ENCODE measurements around the gene GORASP1.

The GORASP1 gene

GRCh38 chr3:39095778-39096177, 11.6 kb downstream of the GORASP1 start:
- Histone ChIP-seq H2BK5ac (ENCODE audit: low read length) (no peak overlapping the region), H4K91ac (ENCODE audit: low read depth, low read length, poor library complexity) (no peak overlapping the region), H3K14ac (ENCODE audit: low read length) (no peak overlapping the region), H2BK120ac (ENCODE audit: low read depth, low read length) (no peak overlapping the region), H4K8ac (ENCODE audit: low read depth, low read length) (no peak overlapping the region), H3K18ac (ENCODE audit: low read length) (no peak overlapping the region), H2BK12ac (ENCODE audit: low read length) (no peak overlapping the region), H3K79me1 (ENCODE audit: low read depth, low read length) (peaks cover 2% of the 10 kb centered on the region), H3K27me3 (ENCODE audit: control insufficient read depth in 3 of 3, insufficient read depth in 3 of 3, low read depth in 1 of 3, low read length in 3 of 3) (no peaks in the 10 kb centered on the region), H3K4me2 (ENCODE audit: insufficient read depth, low read length, poor library complexity, severe bottlenecking) (no peak overlapping the region), H3K23ac (ENCODE audit: low read depth, low read length, poor library complexity) (no peak overlapping the region), H3K27ac (replicated peaks; ENCODE audit: low read length) (no peak overlapping the region), H3K4ac (ENCODE audit: low read length) (no peak overlapping the region), H3K4me3 (ENCODE audit: low read length in 2 of 2) (no peak overlapping the region), H2AFZ (ENCODE audit: low read length) (no peak overlapping the region), H2BK15ac (ENCODE audit: low read length) (no peak overlapping the region), H2AK5ac (ENCODE audit: low read depth, low read length) (no peak overlapping the region), H3K9me3 (replicated peaks in 1 of 2; ENCODE audit: control insufficient read depth in 2 of 2, insufficient read depth in 1 of 2, low read depth in 1 of 2, low read length in 2 of 2) (no peaks in the 10 kb centered on the region), H3K9ac (ENCODE audit: low read depth, low read length, poor library complexity) (no peak overlapping the region), H3K36me3 (replicated peaks in 1 of 2; ENCODE audit: control insufficient read depth in 2 of 2, insufficient read depth in 2 of 2, low read length in 2 of 2) (peaks cover 47 to 100% of the 10 kb centered on the region in 2 donors), H3K4me1 (ENCODE audit: control insufficient read depth in 2 of 2, insufficient read depth in 1 of 2, low read depth in 1 of 2, low read length in 2 of 2) (peaks cover 0 to 11% of the 10 kb centered on the region in 2 donors)
- WGBS, 2 donors (ENCODE audit: extremely low coverage in 2 of 2, insufficient read length in 2 of 2, insufficient replicate concordance in 1 of 2): no CpG with 5 or more reads among the region's 3 CpGs
- no peak for DNase-seq (ENCODE audit: low spot score)

DNA sequence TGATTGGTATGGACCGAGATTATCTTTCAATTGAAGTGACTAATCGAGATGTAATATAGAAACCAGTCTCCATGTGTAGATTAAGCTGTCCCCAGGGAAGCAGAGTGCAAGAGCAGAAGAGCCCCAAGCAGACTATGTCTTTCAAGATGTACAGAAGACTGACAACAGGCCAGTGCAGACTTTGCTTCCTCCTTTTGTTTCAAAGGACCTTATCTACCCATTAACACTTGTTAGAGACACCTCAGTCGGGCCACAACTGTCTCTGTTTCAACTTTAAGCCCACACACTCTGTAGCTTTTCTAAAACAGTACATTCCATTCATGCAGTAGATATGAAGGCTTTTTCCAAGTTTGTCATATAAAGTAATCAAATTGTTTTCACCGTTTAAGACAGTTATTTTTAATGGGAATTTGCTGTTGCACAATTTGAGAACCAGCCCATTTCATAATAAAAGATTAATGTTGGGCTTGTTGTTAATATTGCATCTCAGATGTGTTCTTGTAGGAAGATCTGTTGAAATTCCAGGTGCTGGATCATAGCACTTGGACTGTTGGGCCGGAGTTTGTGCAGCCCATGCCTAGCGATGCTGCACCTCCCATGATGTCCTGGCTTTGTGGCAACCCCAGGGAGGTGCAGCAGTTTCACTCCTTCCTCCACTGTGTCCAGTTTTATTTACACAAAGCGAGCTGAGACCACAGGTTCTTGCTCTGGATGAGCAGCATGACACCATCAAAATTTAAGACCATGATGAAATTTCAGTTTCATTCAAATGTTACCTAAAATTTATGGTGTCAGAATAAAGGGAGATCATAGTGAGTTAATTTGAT, 12.4 kb downstream of the GORASP1 start:
- H3K4me3 ChIP-seq (ENCODE audit: low read length in 2 of 2): no peak overlapping the region
- no peak overlapping the region for H2BK5ac ChIP-seq (ENCODE audit: low read length)
- no peaks in the 10 kb centered on the region for H3K27me3 ChIP-seq (ENCODE audit: control insufficient read depth in 3 of 3, insufficient read depth in 3 of 3, low read depth in 1 of 3, low read length in 3 of 3)
- no peak overlapping the region for H4K8ac ChIP-seq (ENCODE audit: low read depth, low read length)
- H3K36me3 ChIP-seq (replicated peaks in 1 of 2; ENCODE audit: control insufficient read depth in 2 of 2, insufficient read depth in 2 of 2, low read length in 2 of 2): peaks cover 45 to 100% of the 10 kb centered on the region in 2 donors
- H3K4me2 ChIP-seq (ENCODE audit: insufficient read depth, low read length, poor library complexity, severe bottlenecking): no peak overlapping the region
- no peaks in the 10 kb centered on the region for H3K79me1 ChIP-seq (ENCODE audit: low read depth, low read length)
- H3K27ac ChIP-seq (replicated peaks; ENCODE audit: low read length): no peak overlapping the region
- H3K14ac ChIP-seq (ENCODE audit: low read length): no peak overlapping the region
- no peak overlapping the region for H3K23ac ChIP-seq (ENCODE audit: low read depth, low read length, poor library complexity)
- H3K4me1 ChIP-seq (ENCODE audit: control insufficient read depth in 2 of 2, insufficient read depth in 1 of 2, low read depth in 1 of 2, low read length in 2 of 2): peaks cover 0 to 11% of the 10 kb centered on the region in 2 donors
- no peak for DNase-seq (ENCODE audit: low spot score)
- H3K4ac ChIP-seq (ENCODE audit: low read length): no peak overlapping the region
- no peak overlapping the region for H2BK15ac ChIP-seq (ENCODE audit: low read length)
- H2AK5ac ChIP-seq (ENCODE audit: low read depth, low read length): no peak overlapping the region
- no peak overlapping the region for H2BK12ac ChIP-seq (ENCODE audit: low read length)
- H3K9ac ChIP-seq (ENCODE audit: low read depth, low read length, poor library complexity): no peak overlapping the region
- H3K9me3 ChIP-seq (replicated peaks in 1 of 2; ENCODE audit: control insufficient read depth in 2 of 2, insufficient read depth in 1 of 2, low read depth in 1 of 2, low read length in 2 of 2): no peaks in the 10 kb centered on the region
- no CpG with 5 or more reads among the region's 7 CpGs for WGBS, 2 donors (ENCODE audit: extremely low coverage in 2 of 2, insufficient read length in 2 of 2, insufficient replicate concordance in 1 of 2)
- no peak overlapping the region for H4K91ac ChIP-seq (ENCODE audit: low read depth, low read length, poor library complexity)
- H2BK120ac ChIP-seq (ENCODE audit: low read depth, low read length): no peak overlapping the region
- H3K18ac ChIP-seq (ENCODE audit: low read length): no peak overlapping the region
- no peak overlapping the region for H2AFZ ChIP-seq (ENCODE audit: low read length)

DNA sequence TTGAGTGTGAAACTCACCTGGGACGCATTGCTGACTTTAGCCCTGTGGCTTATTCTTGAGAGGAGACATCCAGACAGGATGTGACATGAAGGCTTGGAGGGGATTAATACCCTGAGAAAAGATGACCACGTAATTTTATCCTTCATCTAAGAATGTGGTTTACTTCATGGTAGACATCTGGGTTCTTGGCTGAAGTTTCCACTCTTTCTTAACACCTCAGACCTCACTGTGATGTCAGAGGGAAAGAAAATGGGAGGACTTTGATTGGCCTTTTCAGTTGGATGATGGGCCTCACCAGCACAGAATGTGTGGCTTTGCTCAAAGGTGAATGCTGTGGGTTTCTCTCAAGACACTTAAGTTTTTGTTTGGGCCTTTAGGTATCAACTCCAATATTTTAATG, 16.5 kb downstream of the GORASP1 start:
- Histone ChIP-seq H2AFZ (ENCODE audit: low read length) (no peak overlapping the region), H3K9me3 (replicated peaks in 1 of 2; ENCODE audit: control insufficient read depth in 2 of 2, insufficient read depth in 1 of 2, low read depth in 1 of 2, low read length in 2 of 2) (no peaks in the 10 kb centered on the region), H2BK15ac (ENCODE audit: low read length) (no peak overlapping the region), H3K27ac (replicated peaks; ENCODE audit: low read length) (no peak overlapping the region), H3K79me1 (ENCODE audit: low read depth, low read length) (no peaks in the 10 kb centered on the region), H2BK120ac (ENCODE audit: low read depth, low read length) (no peak overlapping the region), H3K36me3 (replicated peaks in 1 of 2; ENCODE audit: control insufficient read depth in 2 of 2, insufficient read depth in 2 of 2, low read length in 2 of 2) (peaks cover 37 to 99% of the 10 kb centered on the region in 2 donors), H3K4ac (ENCODE audit: low read length) (no peak overlapping the region), H4K8ac (ENCODE audit: low read depth, low read length) (no peak overlapping the region), H3K14ac (ENCODE audit: low read length) (no peak overlapping the region), H2AK5ac (ENCODE audit: low read depth, low read length) (no peak overlapping the region), H3K27me3 (ENCODE audit: control insufficient read depth in 3 of 3, insufficient read depth in 3 of 3, low read depth in 1 of 3, low read length in 3 of 3) (no peaks in the 10 kb centered on the region), H4K91ac (ENCODE audit: low read depth, low read length, poor library complexity) (no peak overlapping the region), H3K4me3 (ENCODE audit: low read length in 2 of 2) (no peak overlapping the region), H3K4me2 (ENCODE audit: insufficient read depth, low read length, poor library complexity, severe bottlenecking) (no peak overlapping the region), H2BK12ac (ENCODE audit: low read length) (no peak overlapping the region), H3K9ac (ENCODE audit: low read depth, low read length, poor library complexity) (no peak overlapping the region), H2BK5ac (ENCODE audit: low read length) (no peak overlapping the region), H3K4me1 (ENCODE audit: control insufficient read depth in 2 of 2, insufficient read depth in 1 of 2, low read depth in 1 of 2, low read length in 2 of 2) (no peaks in the 10 kb centered on the region), H3K18ac (ENCODE audit: low read length) (no peak overlapping the region), H3K23ac (ENCODE audit: low read depth, low read length, poor library complexity) (no peak overlapping the region)
- WGBS, 2 donors (ENCODE audit: extremely low coverage in 2 of 2, insufficient read length in 2 of 2, insufficient replicate concordance in 1 of 2): no CpG with 5 or more reads among the region's 2 CpGs
- no peak for DNase-seq (ENCODE audit: low spot score)

- Histone ChIP-seq H3K4me3 (ENCODE audit: low read length in 2 of 2) (no peak overlapping the region), H3K4ac (ENCODE audit: low read length) (no peak overlapping the region), H3K4me1 (ENCODE audit: control insufficient read depth in 2 of 2, insufficient read depth in 1 of 2, low read depth in 1 of 2, low read length in 2 of 2) (no peaks in the 10 kb centered on the region), H3K23ac (ENCODE audit: low read depth, low read length, poor library complexity) (no peak overlapping the region), H3K9me3 (replicated peaks in 1 of 2; ENCODE audit: control insufficient read depth in 2 of 2, insufficient read depth in 1 of 2, low read depth in 1 of 2, low read length in 2 of 2) (no peaks in the 10 kb centered on the region), H3K14ac (ENCODE audit: low read length) (no peak overlapping the region), H3K36me3 (replicated peaks in 1 of 2; ENCODE audit: control insufficient read depth in 2 of 2, insufficient read depth in 2 of 2, low read length in 2 of 2) (peaks cover 27 to 97% of the 10 kb centered on the region in 2 donors), H3K27ac (replicated peaks; ENCODE audit: low read length) (no peak overlapping the region), H3K79me1 (ENCODE audit: low read depth, low read length) (no peaks in the 10 kb centered on the region), H4K8ac (ENCODE audit: low read depth, low read length) (no peak overlapping the region), H3K9ac (ENCODE audit: low read depth, low read length, poor library complexity) (no peak overlapping the region), H2BK12ac (ENCODE audit: low read length) (no peak overlapping the region), H2BK5ac (ENCODE audit: low read length) (no peak overlapping the region), H3K4me2 (ENCODE audit: insufficient read depth, low read length, poor library complexity, severe bottlenecking) (no peak overlapping the region), H2BK15ac (ENCODE audit: low read length) (no peak overlapping the region), H4K91ac (ENCODE audit: low read depth, low read length, poor library complexity) (no peak overlapping the region), H2AFZ (ENCODE audit: low read length) (no peak overlapping the region), H3K18ac (ENCODE audit: low read length) (no peak overlapping the region), H2AK5ac (ENCODE audit: low read depth, low read length) (no peak overlapping the region), H3K27me3 (ENCODE audit: control insufficient read depth in 3 of 3, insufficient read depth in 3 of 3, low read depth in 1 of 3, low read length in 3 of 3) (no peaks in the 10 kb centered on the region), H2BK120ac (ENCODE audit: low read depth, low read length) (no peak overlapping the region)
- no CpG with 5 or more reads among the region's 3 CpGs for WGBS, 2 donors (ENCODE audit: extremely low coverage in 2 of 2, insufficient read length in 2 of 2, insufficient replicate concordance in 1 of 2)
- no peak for DNase-seq (ENCODE audit: low spot score)
Observed at GRCh38 chr3:39088889-39089288, 18.5 kb downstream of the GORASP1 start.

Measured in neuronal stem cell (in vitro differentiated cells).